Hepatocyte (in vitro differentiated cells): Measurements from ENCODE around the gene WFDC1.

Source experiments
- EZH2 ChIP-seq: fragments of 200-600 bp; sonication (generic); IDR thresholded peaks from 2 replicates; pipeline ENCODE4 v1.6.1; 2016; ENCODE audit warnings: antibody characterized with exemption, mild to moderate bottlenecking, borderline replicate concordance
- EZH2phosphoT487 ChIP-seq: fragments of 200-600 bp; sonication (generic); IDR thresholded peaks from one replicate; pipeline ENCODE4 v1.6.1; 2018; ENCODE audit warnings: antibody characterized with exemption, mild to moderate bottlenecking, low read depth, moderate library complexity; ENCODE audit not compliant: unreplicated experiment, severe bottlenecking
- TF ChIP-seq, protein P1 (sequence below): fragments of 200-600 bp; sonication (generic); IDR thresholded peaks from 2 replicates; pipeline ENCODE4 v1.5.1; 2016; ENCODE audit warnings: antibody characterized with exemption, mild to moderate bottlenecking; ENCODE audit not compliant: poor library complexity

DNA sequence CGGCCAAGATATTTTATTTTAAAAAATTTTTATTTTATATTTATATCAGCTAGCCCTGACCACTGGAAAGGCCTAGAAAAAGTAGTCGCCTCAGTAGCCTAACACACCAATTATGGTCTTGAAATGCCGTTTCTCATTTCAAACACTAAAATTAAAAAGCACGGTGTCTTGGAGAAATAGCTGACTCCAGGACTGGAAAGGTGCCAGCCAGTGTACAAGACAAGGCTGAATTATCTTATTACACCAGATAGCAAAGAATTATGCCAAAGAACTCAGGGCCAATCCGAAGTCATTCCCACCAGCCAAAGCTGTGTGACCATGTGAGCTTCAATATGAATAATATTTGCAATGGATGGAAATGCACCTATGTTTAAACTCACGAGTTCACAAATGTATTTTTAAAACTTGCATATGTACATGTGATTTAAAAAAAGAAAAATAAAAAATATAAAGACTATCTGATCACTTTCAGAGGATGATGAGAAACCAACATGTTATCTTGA lies 53.8 kb downstream of the WFDC1 start:
- no peak for TF ChIP-seq EZH2
- TF ChIP-seq, protein P1, sequence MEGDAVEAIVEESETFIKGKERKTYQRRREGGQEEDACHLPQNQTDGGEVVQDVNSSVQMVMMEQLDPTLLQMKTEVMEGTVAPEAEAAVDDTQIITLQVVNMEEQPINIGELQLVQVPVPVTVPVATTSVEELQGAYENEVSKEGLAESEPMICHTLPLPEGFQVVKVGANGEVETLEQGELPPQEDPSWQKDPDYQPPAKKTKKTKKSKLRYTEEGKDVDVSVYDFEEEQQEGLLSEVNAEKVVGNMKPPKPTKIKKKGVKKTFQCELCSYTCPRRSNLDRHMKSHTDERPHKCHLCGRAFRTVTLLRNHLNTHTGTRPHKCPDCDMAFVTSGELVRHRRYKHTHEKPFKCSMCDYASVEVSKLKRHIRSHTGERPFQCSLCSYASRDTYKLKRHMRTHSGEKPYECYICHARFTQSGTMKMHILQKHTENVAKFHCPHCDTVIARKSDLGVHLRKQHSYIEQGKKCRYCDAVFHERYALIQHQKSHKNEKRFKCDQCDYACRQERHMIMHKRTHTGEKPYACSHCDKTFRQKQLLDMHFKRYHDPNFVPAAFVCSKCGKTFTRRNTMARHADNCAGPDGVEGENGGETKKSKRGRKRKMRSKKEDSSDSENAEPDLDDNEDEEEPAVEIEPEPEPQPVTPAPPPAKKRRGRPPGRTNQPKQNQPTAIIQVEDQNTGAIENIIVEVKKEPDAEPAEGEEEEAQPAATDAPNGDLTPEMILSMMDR: no peak
- no peak for TF ChIP-seq EZH2phosphoT487
